K562 (cell line): Measurements from ENCODE around the gene KCNH2. TPM values are rescaled to one million over a fixed set of nuclear protein-coding genes. Genes with fewer than 3 reads are reported as not detected.

ENCODE experiments used
- ADNP ChIP-seq: fragments of 200-800 bp; sonication (Bioruptor generic); IDR thresholded peaks from 2 replicates; pipeline ENCODE4 v1.6.1; 2016; ENCODE audit warnings: missing genetic modification characterization, missing compliant biosample characterization
- ARID2 ChIP-seq: fragments of 450-650 bp; IDR thresholded peaks from 2 replicates; pipeline ENCODE4 v1.6.1; 2017; ENCODE audit warnings: antibody characterized with exemption, mild to moderate bottlenecking
- BRCA1 ChIP-seq, 2 experiments: fragments of 450-650 bp in 1 of 2; sonication (generic) in 1 of 2; formaldehyde crosslinking in 1 of 2; IDR thresholded peaks; 2 replicates each; pipeline versions ENCODE4 v1.5.0 to v1.6.1; 2017 to 2020; ENCODE audit warnings: mild to moderate bottlenecking in 1 of 2, missing genetic modification reagents in 1 of 2
- COPS2 ChIP-seq: fragments of 450-650 bp; conservative IDR thresholded peaks from 2 replicates; pipeline ENCODE4 v1.6.1; 2016; ENCODE audit warnings: mild to moderate bottlenecking, moderate library complexity
- CXXC5 ChIP-seq: fragments of 250-450 bp; sonication (Bioruptor Pico); IDR thresholded peaks from 2 replicates; pipeline ENCODE4 v1.8.0; 2022; ENCODE audit warnings: inconsistent platforms, mild to moderate bottlenecking, moderate library complexity
- FOXJ2 ChIP-seq: fragments of 200-800 bp; sonication (Bioruptor generic); IDR thresholded peaks from 2 replicates; pipeline ENCODE4 v1.6.1; 2016; ENCODE audit warnings: missing genetic modification characterization, missing compliant biosample characterization
- GMEB1 ChIP-seq: fragments of 250-450 bp; sonication (Bioruptor Pico); IDR thresholded peaks from 2 replicates; pipeline ENCODE4 v1.4.0; 2020; ENCODE audit warnings: mild to moderate bottlenecking
- GTF2F1 ChIP-seq: IDR thresholded peaks from 2 replicates; pipeline ENCODE4 v1.6.1; 2011; ENCODE audit warnings: low read depth, low read length, improper control_type of control experiment
- MYC ChIP-seq, 2 experiments: fragments of 250-450 bp in 1 of 2; sonication (Bioruptor Pico) in 1 of 2; IDR thresholded peaks; 2 replicates each; pipeline versions ENCODE4 v1.5.1 to v1.6.1; 2012 to 2021; ENCODE audit warnings: low read depth in 2 of 2, borderline replicate concordance in 1 of 2, improper control_type of control experiment in 1 of 2, low read length in 1 of 2, mild to moderate bottlenecking in 1 of 2, moderate library complexity in 1 of 2
- NBN ChIP-seq: fragments of 450-650 bp; IDR thresholded peaks from 2 replicates; pipeline ENCODE4 v1.6.1; 2016; ENCODE audit warnings: low read depth, mild to moderate bottlenecking
- NCOA1 ChIP-seq: fragments of 450-650 bp; IDR thresholded peaks from 2 replicates; pipeline ENCODE4 v1.6.1; 2016; ENCODE audit warnings: low read depth
- NFRKB ChIP-seq: fragments of 450-650 bp; IDR thresholded peaks from 2 replicates; pipeline ENCODE4 v1.6.1; 2016; ENCODE audit warnings: low read depth
- PCBP1 ChIP-seq: fragments of 200-400 bp; formaldehyde crosslinking; IDR thresholded peaks from 2 replicates; pipeline ENCODE4 v1.6.1; 2018; ENCODE audit warnings: mild to moderate bottlenecking, low read depth, low read length; ENCODE audit not compliant: poor library complexity, severe bottlenecking
- PHF20 ChIP-seq: fragments of 450-650 bp; IDR thresholded peaks from 2 replicates; pipeline ENCODE4 v1.6.1; 2018; ENCODE audit not compliant: partially characterized antibody
- SMARCA5 ChIP-seq: fragments of 450-650 bp; IDR thresholded peaks from 2 replicates; pipeline ENCODE4 v1.6.1; 2016
- SNAPC5 ChIP-seq: fragments of 250-450 bp; sonication (Bioruptor Pico); IDR thresholded peaks from 2 replicates; pipeline ENCODE4 v1.8.0; 2021; ENCODE audit warnings: moderate library complexity, mild to moderate bottlenecking, inconsistent platforms
- THAP7 ChIP-seq: fragments of 250-450 bp; sonication (Bioruptor Pico); IDR thresholded peaks from 2 replicates; pipeline ENCODE4 v1.5.0; 2021
- ZBTB1 ChIP-seq: sonication (generic); formaldehyde crosslinking; IDR thresholded peaks from 2 replicates; pipeline ENCODE4 v1.8.1; 2023; ENCODE audit warnings: missing genetic modification reagents, low read depth, mild to moderate bottlenecking, borderline replicate concordance
- ZNF165 ChIP-seq: fragments of 250-450 bp; sonication (Bioruptor Pico); IDR thresholded peaks from 2 replicates; pipeline ENCODE4 v1.4.0; 2020; ENCODE audit warnings: borderline replicate concordance
- ZNF232 ChIP-seq: sonication (generic); formaldehyde crosslinking; IDR thresholded peaks from 2 replicates; pipeline ENCODE4 v1.8.0; 2022; ENCODE audit warnings: mild to moderate bottlenecking, missing genetic modification reagents
- ZNF280A ChIP-seq: fragments of 450-650 bp; IDR thresholded peaks from 2 replicates; pipeline ENCODE4 v1.6.1; 2018; ENCODE audit warnings: mild to moderate bottlenecking, low read depth; ENCODE audit not compliant: partially characterized antibody
- ZNF311 ChIP-seq: fragments of 250-450 bp; sonication (Bioruptor Pico); IDR thresholded peaks from 2 replicates; pipeline ENCODE4 v1.4.0; 2020; ENCODE audit warnings: mild to moderate bottlenecking, moderate library complexity
- ZNF444 ChIP-seq: fragments of 250-450 bp; sonication (Bioruptor Pico); IDR thresholded peaks from 2 replicates; pipeline ENCODE4 v1.4.0; 2020; ENCODE audit warnings: mild to moderate bottlenecking, moderate library complexity
- ZNF589 ChIP-seq: fragments of 200-800 bp; sonication (Bioruptor generic); IDR thresholded peaks from 2 replicates; pipeline ENCODE4 v1.6.1; 2016; ENCODE audit warnings: low read depth, missing genetic modification characterization, missing compliant biosample characterization
- polyA plus RNA-seq, 8 experiments: library from polyadenylated mRNA; depleted of rRNA in 4 of 8; stranded (reverse) in 5 of 8; unstranded in 3 of 8; fragments of >200 nt; fragmentation: Nextera tagmentation in 2 of 8; fragmentation: Illumina TruSeq in 1 of 8; extraction: Ambion mirVana in 2 of 8; extraction: Trizol in 1 of 8; gene quantifications; 2 replicates each; pipeline versions ENCODE4 v1.2.1 to v1.2.3, GENCODE V29; 2011 to 2014; ENCODE audit warnings: inconsistent platforms in 1 of 8, missing spikeins in 1 of 8
- total RNA-seq, 7 experiments: library from RNA; depleted of rRNA in 6 of 7; stranded (reverse); fragments of >200 nt in 6 of 7; fragmentation: Illumina TruSeq in 2 of 7; extraction: Trizol in 2 of 7; gene quantifications; 2 replicates each; pipeline versions ENCODE4 v1.2.1 to v1.2.3, GENCODE V29; 2011 to 2021; ENCODE audit warnings: low replicate concordance in 1 of 7

The KCNH2 gene
- total and polyA plus RNA-seq, 9 of the 15 experiments (the other 6 are each of a cell fraction or from before 2014, with no cell fraction given) = 18.1 to 368 (median 218) TPM

- no peak; the same call in 1 of the 2 replicates for TF ChIP-seq MYC (IDR thresholded peaks at IDR 0.05; ENCODE audit: low read depth, low read length)
- TF ChIP-seq MYC (CRISPR knock-in tag; IDR thresholded peaks at IDR 0.05; ENCODE audit: borderline replicate concordance, low read depth) = peak; percentile 17; the same call in 1 of the 2 replicates
- no peak for TF ChIP-seq GMEB1
- no peak for TF ChIP-seq ZNF232 (CRISPR knock-in tag)
- TF ChIP-seq ZNF280A = no peak
- peak; percentile 58; the same call in 1 of the 2 replicates for TF ChIP-seq NBN
- no peak for TF ChIP-seq GTF2F1
- no peak for TF ChIP-seq ADNP (tag)
- no peak for TF ChIP-seq COPS2
- TF ChIP-seq THAP7 (CRISPR knock-in tag) = no peak
- peak; percentile 81 for TF ChIP-seq ZNF589 (CRISPR knock-in tag)
- no peak for TF ChIP-seq ZBTB1 (CRISPR knock-in tag)
- TF ChIP-seq CXXC5 (CRISPR knock-in tag) = peak; percentile 62
- TF ChIP-seq NCOA1 = no peak
- TF ChIP-seq ZNF165 (CRISPR knock-in tag) = no peak
- TF ChIP-seq NFRKB = no peak
- no peak for TF ChIP-seq ZNF444
- TF ChIP-seq ARID2 = peak; percentile 88
- TF ChIP-seq PCBP1 = peak; percentile 38
- no peak; the same call in 1 of the 2 replicates for TF ChIP-seq ZNF311 (CRISPR knock-in tag)
- no peak for TF ChIP-seq BRCA1 (IDR thresholded peaks at IDR 0.05)
- no peak for TF ChIP-seq BRCA1 (CRISPR knock-in tag; IDR thresholded peaks at IDR 0.05)
- TF ChIP-seq SNAPC5 (CRISPR knock-in tag) = no peak
- TF ChIP-seq PHF20 = no peak
- TF ChIP-seq FOXJ2 (tag) = no peak
- TF ChIP-seq SMARCA5 = no peak
Measured at GRCh38 chr7:150962553-150963399, 15.3 kb downstream of the KCNH2 start (continued).
